ENCODE results near the gene SELENON. TPM values are rescaled to one million over a fixed set of nuclear protein-coding genes. Genes with fewer than 3 reads are reported as not detected.
A peak's percentile ranks its signal among the peaks of the same experiment; 100 is the strongest.

The SELENON gene
- 35.6 and 62.9 TPM in 2 replicates for total RNA-seq (2014; rRNA removed; shearing (Covaris generic))

- peak; percentile 50 for DNase-seq (ENCODE audit: low read depth)
Measured at GRCh38 chr1:25799935-25800702, at the start of gene SELENON. Gene SELENON (plus strand): TSS chr1:25800193. CDS start chr1:25800231, 38 bp downstream.

GRCh38 chr1:25750923-25751605, 48.9 kb upstream of the SELENON start:
- no peak for DNase-seq (ENCODE audit: low read depth)

GRCh38 chr1:25754470-25755181, 45.4 kb upstream of the SELENON start:
- no peak for DNase-seq (ENCODE audit: low read depth)

DNA sequence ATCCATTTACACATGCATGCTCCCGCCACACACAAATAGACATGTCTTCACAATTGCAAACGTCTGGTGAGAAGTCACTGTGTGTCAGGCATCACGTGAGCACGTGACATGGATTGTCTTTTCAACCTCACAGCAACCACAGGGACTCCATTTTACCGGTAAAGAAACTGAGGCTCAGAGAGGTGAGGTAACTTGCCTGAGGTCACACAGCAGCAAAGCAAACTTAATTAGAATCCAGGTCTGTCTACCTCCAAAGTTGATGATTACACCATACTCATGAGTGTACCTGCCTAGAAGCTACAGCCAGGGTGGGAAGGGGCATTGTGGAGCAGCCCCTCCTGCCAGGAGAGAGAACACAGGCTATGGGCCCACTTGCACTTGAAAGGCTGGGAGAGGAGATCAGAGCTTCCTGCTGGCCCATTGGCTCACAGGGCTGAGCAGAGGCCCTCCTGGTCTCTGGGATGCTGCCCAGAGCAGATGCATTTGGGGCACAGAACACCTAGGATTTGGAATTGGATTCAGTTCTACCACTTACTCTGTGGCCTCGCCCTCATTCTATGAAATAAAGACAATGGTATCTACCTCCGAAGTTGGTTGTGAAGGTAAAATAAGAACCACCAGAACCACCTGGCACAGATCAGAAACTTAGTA, 44.4 kb upstream of the SELENON start:
- DNase-seq (ENCODE audit: low read depth), result no peak

DNA sequence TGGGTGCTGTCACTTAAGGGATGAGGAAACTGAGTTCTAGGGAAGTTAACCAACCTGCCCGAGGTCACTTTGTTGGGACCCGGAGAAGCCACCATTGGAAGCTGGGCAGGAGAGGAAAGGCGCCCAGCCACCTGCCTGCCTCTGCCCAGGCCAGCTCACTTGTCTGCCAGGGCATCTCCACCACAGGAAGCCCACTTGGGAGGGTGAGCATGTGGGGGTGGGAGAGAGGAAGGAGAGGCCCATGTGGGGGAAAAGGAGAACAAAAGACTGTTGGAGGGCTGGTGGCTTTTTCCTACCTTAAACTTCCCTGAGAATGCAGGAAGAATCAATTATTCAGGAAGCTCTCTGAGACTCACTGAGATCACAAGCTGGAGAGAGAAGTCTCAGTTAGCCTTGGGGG, 43.8 kb upstream of the SELENON start:
- no peak for DNase-seq (ENCODE audit: low read depth)

DNA sequence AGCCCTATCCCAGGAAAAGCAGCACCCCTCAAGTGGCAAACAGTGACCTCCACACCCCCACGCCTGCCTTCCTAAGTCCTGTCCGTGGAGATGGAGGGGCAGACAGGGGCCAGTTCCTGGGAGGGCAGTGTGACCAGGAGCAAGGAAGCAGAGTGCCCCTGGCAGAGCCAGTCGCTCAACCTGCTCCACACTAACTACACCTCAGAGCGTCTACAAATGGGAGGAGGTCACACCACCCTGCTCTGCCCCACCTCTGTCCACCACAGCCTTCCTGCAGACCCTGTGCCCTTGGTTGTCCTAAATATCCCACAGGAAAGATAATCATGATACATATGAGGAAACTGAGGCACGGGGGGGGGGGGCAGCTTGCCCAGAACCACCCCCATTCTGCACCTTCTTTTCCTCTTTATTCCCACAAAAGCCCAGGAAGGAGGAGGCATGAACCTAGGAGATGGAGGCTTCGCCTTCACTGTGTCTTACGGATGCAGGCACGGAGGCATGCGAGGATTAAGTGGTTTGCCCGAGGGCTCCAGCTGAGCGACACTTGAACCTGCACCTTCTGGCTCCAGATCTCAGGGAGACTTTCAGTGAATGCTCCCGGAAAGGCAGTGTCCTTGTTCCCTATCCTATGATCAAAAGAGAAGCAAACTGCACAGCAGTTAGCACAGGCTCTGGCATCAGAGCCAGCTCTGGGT, 42.7 kb upstream of the SELENON start:
- DNase-seq (ENCODE audit: low read depth), result no peak

DNA sequence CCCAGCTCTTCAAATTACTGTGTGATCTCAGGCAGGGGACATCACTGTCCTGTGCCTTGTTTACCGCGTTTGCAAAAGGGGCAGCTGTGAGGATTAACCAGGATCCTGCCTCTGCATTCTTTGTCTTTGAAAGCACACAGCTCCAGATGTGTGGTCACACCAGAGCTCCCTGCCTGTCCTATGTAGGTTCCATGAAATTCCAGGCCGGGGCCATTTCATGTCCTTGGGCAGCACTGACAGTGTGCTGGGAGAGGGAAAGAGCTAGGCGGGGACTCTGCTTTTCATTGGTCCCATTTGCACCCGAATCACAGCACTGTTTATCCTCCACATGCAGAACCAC, 42.2 kb upstream of the SELENON start:
- DNase-seq (ENCODE audit: low read depth), result no peak

- no peak for DNase-seq (ENCODE audit: low read depth)
Measured at GRCh38 chr1:25758466-25759070, 41.4 kb upstream of the SELENON start.

- no peak for DNase-seq (ENCODE audit: low read depth)
Measured at GRCh38 chr1:25760122-25760719, 39.8 kb upstream of the SELENON start.

- no peak for DNase-seq (ENCODE audit: low read depth)
Measured at GRCh38 chr1:25760871-25761270, 39.1 kb upstream of the SELENON start.

GRCh38 chr1:25763493-25763892, 36.5 kb upstream of the SELENON start:
- no peak for DNase-seq (ENCODE audit: low read depth)

DNA sequence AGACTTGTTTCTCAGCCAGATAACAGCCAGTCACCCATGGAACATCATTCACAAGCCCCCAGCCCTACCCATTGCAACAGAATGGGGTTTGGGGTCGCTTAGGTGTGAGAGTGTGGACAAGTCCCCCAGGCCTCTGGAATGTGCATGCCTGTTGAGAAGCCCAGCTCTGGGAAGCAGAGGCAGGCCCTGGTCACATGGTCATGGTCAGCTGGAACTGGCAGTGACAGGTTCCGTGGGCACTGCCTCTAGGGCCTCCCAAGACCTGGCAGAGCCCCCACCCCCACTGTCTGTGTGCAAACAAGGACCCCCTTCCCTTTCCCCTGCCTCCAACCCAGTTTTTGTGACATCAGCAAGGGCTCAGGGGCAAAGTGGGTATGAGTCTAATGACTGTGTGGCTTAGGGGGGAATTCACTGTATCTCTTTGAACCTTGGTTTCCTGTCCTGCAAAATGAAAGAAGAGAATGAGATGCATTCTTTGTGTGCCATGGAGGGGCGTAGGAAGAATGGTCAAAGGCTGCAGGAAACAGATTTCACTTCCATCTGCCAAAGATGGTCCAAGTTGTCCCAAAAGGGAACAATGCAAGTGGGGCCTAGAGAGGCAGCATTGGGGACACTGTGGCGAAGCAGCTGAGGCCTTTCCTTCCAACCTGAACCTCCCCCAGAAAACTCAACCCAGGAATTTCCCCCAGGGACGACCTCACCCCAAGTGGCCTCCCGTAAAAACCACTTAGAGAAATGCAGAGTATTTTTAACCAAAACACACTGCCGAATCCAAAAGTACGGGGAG, 34.7 kb upstream of the SELENON start:
- DNase-seq (ENCODE audit: low read depth), result no peak

- no peak for DNase-seq (ENCODE audit: low read depth)
Measured at GRCh38 chr1:25765923-25766589, 33.9 kb upstream of the SELENON start.

DNA sequence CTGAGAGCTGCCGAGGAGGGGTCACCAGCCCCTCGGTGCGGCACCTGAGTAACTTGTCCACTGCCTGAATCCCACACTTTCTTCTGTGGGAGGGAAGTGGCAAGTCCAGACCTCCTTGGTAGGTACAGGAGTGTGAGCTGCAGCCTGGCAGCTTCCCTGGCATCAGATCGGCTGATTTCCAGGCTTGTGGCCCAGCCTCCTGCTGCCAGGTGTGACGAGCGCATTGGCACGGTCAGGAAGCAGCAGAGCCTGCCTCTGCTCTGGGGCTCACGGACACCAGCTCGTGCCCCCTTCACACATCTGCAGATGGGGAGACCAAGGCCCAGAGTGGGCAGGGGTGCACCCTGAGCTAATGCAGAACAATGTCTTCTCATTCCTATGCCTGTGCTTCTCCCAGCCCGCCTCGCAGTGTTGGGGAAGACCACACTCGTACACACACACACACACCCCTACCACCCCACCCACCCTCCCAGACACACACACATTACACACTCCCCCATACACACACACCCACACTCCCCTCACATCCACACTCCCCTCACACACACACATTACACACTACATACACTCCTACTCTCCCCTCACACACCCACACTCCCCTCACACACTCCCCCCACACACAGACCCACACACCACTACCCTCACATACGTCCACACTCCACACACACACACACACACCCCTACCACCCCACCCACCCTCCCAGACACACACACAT, 33.1 kb upstream of the SELENON start:
- no peak for DNase-seq (ENCODE audit: low read depth)

DNA sequence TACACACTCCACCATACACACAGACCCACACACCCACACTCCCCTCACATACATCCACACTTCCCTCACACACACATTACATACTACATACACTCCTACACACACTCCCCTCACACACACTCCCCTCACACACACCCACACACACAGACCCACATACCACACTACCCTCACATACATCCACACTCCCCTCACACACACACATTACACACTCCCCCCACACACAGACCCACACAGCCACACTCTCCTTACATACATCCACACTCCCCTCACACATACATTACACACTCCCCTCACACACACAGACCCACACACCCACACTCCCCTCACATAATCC, 32.6 kb upstream of the SELENON start:
- no peak for DNase-seq (ENCODE audit: low read depth)

- no peak for DNase-seq (ENCODE audit: low read depth)
Measured at GRCh38 chr1:25768999-25769398, 31.0 kb upstream of the SELENON start.

DNA sequence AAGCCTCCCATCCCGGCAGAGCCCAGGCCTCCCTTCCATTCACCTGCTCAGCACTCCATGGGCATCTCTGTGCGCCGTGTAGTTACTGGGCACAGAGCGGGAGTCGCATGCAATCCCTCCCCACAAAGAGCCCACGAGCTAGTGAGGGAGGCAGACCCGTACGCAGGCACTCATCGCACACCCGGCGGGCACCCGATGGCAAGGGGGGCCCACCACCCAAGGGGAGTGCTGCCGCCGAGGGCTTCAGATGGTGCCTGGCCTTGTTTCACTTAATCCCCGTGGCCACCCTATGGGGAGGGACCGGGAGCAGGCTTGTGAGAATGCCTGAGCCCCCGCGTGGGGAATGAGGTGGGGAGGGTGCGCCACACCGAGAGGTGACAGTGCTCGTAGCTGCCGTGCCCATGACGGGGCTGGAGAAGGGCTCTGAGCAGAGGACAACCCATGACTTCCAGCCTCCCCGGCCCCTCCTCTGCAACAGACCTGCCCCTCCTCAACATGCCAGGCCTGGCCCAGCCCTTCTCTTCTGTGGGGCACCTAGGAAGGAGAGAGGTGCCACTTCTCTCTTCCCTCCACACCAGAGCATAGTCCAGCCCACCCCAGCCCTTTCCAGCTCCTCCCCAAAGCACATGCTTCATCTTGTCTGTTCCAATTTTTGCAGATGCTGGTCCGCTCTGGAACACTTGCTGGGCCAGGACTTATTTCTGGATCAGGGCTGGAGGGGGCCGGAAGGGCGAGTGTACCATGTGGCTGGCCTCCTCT, 30.2 kb upstream of the SELENON start:
- DNase-seq (ENCODE audit: low read depth), result no peak

DNA sequence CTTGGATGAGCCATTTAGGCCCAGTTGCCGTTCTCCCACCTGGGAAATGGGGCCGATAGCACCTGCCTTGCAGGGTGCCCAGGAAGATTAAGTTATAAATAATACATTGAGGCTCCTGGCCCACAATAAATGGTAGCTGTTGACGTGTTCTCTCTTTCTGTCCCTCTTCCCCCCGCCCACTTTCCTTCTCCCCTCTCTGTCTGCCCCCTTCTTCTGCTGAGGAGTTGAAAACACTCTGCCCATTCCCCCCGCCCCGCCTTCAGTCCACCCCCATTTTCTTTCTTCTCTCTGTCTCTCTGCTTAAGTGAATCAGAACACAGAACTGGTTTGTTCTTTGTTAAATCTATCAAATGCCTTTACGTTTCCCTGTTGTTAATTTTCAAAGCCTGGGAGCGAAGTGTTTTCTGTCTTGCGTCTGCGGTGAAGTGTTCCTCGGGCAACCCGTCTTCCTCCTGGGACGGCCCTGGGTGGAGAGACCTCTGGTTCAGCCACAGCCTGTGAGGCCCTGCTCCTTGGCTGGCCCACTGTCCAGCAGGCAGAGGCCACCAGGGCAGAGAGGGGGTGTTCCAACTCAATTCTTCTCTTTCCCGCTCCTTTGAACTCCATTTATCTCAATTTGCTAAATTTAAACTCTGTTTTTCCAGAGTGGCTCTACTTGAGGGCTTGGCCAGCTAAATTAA, 29.3 kb upstream of the SELENON start:
- DNase-seq (ENCODE audit: low read depth), result no peak

Data from M059J (cell line).